HepG2 (cell line): ENCODE results near the gene TUBGCP5. TPM values are rescaled to one million over a fixed set of nuclear protein-coding genes. Genes with fewer than 3 reads are reported as not detected.
A peak's percentile ranks its signal among the peaks of the same experiment; 100 is the strongest.

Source experiments
- ARHGAP35 ChIP-seq: sonication (generic); formaldehyde crosslinking; IDR thresholded peaks from 2 replicates; pipeline ENCODE4 v1.9.0; 2022; ENCODE audit warnings: mild to moderate bottlenecking, inconsistent platforms, moderate library complexity, missing genetic modification reagents, borderline replicate concordance
- ATAD3A ChIP-seq: sonication (generic); formaldehyde crosslinking; IDR thresholded peaks from 2 replicates; pipeline ENCODE4 v1.4.0; 2020; ENCODE audit warnings: missing genetic modification reagents
- ATF4 ChIP-seq, 2 experiments: fragments of 450-650 bp in 1 of 2; sonication (generic) in 1 of 2; formaldehyde crosslinking; IDR thresholded peaks; 2 replicates each; pipeline versions ENCODE4 v1.5.0 to v1.8.0; 2020 to 2022; ENCODE audit warnings: mild to moderate bottlenecking in 1 of 2, missing genetic modification reagents in 1 of 2
- FOXK2 ChIP-seq: fragments of 450-650 bp; IDR thresholded peaks from 2 replicates; pipeline ENCODE4 v1.6.1; 2016
- GTF3A ChIP-seq: sonication (generic); formaldehyde crosslinking; conservative IDR thresholded peaks from 2 replicates; pipeline ENCODE4 v1.4.0; 2020; ENCODE audit warnings: mild to moderate bottlenecking, missing genetic modification reagents
- KLF15 ChIP-seq: sonication (generic); formaldehyde crosslinking; IDR thresholded peaks from 2 replicates; pipeline ENCODE4 v1.8.1; 2023; ENCODE audit warnings: borderline replicate concordance, mild to moderate bottlenecking, inconsistent platforms, missing genetic modification reagents, mixed read lengths
- PAF1 ChIP-seq: IDR thresholded peaks from 2 replicates; pipeline ENCODE4 v1.6.1; 2016; ENCODE audit warnings: missing genetic modification reagents, missing compliant biosample characterization
- POLR2G ChIP-seq: fragments of 200-400 bp; formaldehyde crosslinking; IDR thresholded peaks from 2 replicates; pipeline ENCODE4 v1.6.1; 2018; ENCODE audit warnings: mild to moderate bottlenecking, low read depth, low read length, moderate library complexity
- SNRNP70 ChIP-seq: fragments of 200-400 bp; formaldehyde crosslinking; IDR thresholded peaks from 2 replicates; pipeline ENCODE4 v1.6.1; 2017; ENCODE audit warnings: mild to moderate bottlenecking, low read depth, low read length, moderate library complexity
- SOX6 ChIP-seq, 2 experiments: fragments of 450-650 bp in 1 of 2; sonication (generic) in 1 of 2; formaldehyde crosslinking in 1 of 2; IDR thresholded peaks; 2 replicates each; pipeline versions ENCODE4 v1.4.0 to v1.6.1; 2017 to 2020; ENCODE audit warnings: antibody characterized with exemption in 1 of 2, mild to moderate bottlenecking in 1 of 2, missing genetic modification reagents in 1 of 2
- TRAFD1 ChIP-seq: sonication (generic); formaldehyde crosslinking; IDR thresholded peaks from 2 replicates; pipeline ENCODE4 v1.5.1; 2020; ENCODE audit warnings: missing genetic modification reagents, mild to moderate bottlenecking, borderline replicate concordance
- ZBTB43 ChIP-seq: sonication (generic); formaldehyde crosslinking; conservative IDR thresholded peaks from 2 replicates; pipeline ENCODE4 v1.4.0; 2020; ENCODE audit warnings: missing genetic modification reagents
- ZKSCAN8 ChIP-seq: IDR thresholded peaks from 2 replicates; pipeline ENCODE4 v1.6.1; 2016; ENCODE audit warnings: borderline replicate concordance, missing genetic modification reagents, missing compliant biosample characterization
- ZNF337 ChIP-seq: sonication (generic); formaldehyde crosslinking; IDR thresholded peaks from 2 replicates; pipeline ENCODE4 v1.5.1; 2020; ENCODE audit warnings: missing genetic modification reagents, low read depth, mild to moderate bottlenecking, borderline replicate concordance
- ZNF605 ChIP-seq: sonication (generic); formaldehyde crosslinking; IDR thresholded peaks from 2 replicates; pipeline ENCODE4 v1.8.0; 2022; ENCODE audit warnings: mild to moderate bottlenecking, missing genetic modification reagents
- ZNF703 ChIP-seq: sonication (generic); formaldehyde crosslinking; IDR thresholded peaks from 2 replicates; pipeline ENCODE4 v1.5.1; 2020; ENCODE audit warnings: missing genetic modification reagents, mild to moderate bottlenecking, moderate library complexity, borderline replicate concordance
- polyA plus RNA-seq, 8 experiments: library from polyadenylated mRNA; depleted of rRNA in 3 of 8; stranded (reverse) in 7 of 8; unstranded in 1 of 8; fragments of >200 nt; fragmentation: Illumina TruSeq in 4 of 8; extraction: Trizol in 4 of 8; gene quantifications; 2 replicates each; pipeline versions ENCODE4 v1.2.1 to v1.2.3, GENCODE V29; 2011 to 2016; ENCODE audit warnings: low read depth in 4 of 8, missing spikeins in 1 of 8, mixed read lengths in 1 of 8; ENCODE audit not compliant: insufficient read depth in 1 of 8
- total RNA-seq, 5 experiments: library from RNA; depleted of rRNA; stranded (reverse); fragments of >200 nt; fragmentation: Illumina TruSeq; extraction: Trizol; gene quantifications; 2 replicates each; pipeline ENCODE4 v1.2.3, GENCODE V29; 2016; ENCODE audit warnings: low read depth in 1 of 5
- TF ChIP-seq, protein P1 (sequence below): sonication (generic); formaldehyde crosslinking; IDR thresholded peaks from 2 replicates; pipeline ENCODE4 v1.8.0; 2022; ENCODE audit warnings: missing genetic modification reagents, mild to moderate bottlenecking, borderline replicate concordance
- TF ChIP-seq, protein P2 (sequence below): sonication (generic); formaldehyde crosslinking; IDR thresholded peaks from 2 replicates; pipeline ENCODE4 v1.5.0; 2020; ENCODE audit warnings: mild to moderate bottlenecking, missing genetic modification reagents
- TF ChIP-seq, protein P3 (sequence below): IDR thresholded peaks from 2 replicates; pipeline ENCODE4 v1.6.1; 2016; ENCODE audit warnings: mild to moderate bottlenecking

TUBGCP5 gene
- total and polyA plus RNA-seq, 2 of the 13 experiments (the other 11 are each of a cell fraction or from before 2014, with no cell fraction given): 7.2 to 25.0 TPM

GRCh38 chr15:22979238-22980188, 59.9 kb downstream of the TUBGCP5 start (continued):
- TF ChIP-seq TRAFD1 (no peak), SNRNP70 (no peak), ATAD3A (CRISPR knock-in tag) (no peak), ATF4 (CRISPR knock-in tag; IDR thresholded peaks at IDR 0.05) (no peak), FOXK2 (no peak), ZNF703 (CRISPR knock-in tag) (no peak), GTF3A (CRISPR knock-in tag) (no peak), ZNF605 (0 out of 2 replicates have a peak, but pooled peaks have one; percentile 38), ZKSCAN8 (CRISPR knock-in tag) (no peak), PAF1 (no peak), POLR2G (no peak), ZBTB43 (CRISPR knock-in tag) (no peak), ZNF337 (no peak), SOX6 (IDR thresholded peaks at IDR 0.05) (no peak), SOX6 (CRISPR knock-in tag; IDR thresholded peaks at IDR 0.05) (no peak), ARHGAP35 (CRISPR knock-in tag) (no peak), KLF15 (CRISPR knock-in tag) (no peak)
- TF ChIP-seq, protein P1, sequence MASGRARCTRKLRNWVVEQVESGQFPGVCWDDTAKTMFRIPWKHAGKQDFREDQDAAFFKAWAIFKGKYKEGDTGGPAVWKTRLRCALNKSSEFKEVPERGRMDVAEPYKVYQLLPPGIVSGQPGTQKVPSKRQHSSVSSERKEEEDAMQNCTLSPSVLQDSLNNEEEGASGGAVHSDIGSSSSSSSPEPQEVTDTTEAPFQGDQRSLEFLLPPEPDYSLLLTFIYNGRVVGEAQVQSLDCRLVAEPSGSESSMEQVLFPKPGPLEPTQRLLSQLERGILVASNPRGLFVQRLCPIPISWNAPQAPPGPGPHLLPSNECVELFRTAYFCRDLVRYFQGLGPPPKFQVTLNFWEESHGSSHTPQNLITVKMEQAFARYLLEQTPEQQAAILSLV (CRISPR knock-in tag): no peak
- TF ChIP-seq, protein P2, sequence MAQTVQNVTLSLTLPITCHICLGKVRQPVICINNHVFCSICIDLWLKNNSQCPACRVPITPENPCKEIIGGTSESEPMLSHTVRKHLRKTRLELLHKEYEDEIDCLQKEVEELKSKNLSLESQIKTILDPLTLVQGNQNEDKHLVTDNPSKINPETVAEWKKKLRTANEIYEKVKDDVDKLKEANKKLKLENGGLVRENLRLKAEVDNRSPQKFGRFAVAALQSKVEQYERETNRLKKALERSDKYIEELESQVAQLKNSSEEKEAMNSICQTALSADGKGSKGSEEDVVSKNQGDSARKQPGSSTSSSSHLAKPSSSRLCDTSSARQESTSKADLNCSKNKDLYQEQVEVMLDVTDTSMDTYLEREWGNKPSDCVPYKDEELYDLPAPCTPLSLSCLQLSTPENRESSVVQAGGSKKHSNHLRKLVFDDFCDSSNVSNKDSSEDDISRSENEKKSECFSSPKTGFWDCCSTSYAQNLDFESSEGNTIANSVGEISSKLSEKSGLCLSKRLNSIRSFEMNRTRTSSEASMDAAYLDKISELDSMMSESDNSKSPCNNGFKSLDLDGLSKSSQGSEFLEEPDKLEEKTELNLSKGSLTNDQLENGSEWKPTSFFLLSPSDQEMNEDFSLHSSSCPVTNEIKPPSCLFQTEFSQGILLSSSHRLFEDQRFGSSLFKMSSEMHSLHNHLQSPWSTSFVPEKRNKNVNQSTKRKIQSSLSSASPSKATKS (CRISPR knock-in tag): no peak
- TF ChIP-seq, protein P3, sequence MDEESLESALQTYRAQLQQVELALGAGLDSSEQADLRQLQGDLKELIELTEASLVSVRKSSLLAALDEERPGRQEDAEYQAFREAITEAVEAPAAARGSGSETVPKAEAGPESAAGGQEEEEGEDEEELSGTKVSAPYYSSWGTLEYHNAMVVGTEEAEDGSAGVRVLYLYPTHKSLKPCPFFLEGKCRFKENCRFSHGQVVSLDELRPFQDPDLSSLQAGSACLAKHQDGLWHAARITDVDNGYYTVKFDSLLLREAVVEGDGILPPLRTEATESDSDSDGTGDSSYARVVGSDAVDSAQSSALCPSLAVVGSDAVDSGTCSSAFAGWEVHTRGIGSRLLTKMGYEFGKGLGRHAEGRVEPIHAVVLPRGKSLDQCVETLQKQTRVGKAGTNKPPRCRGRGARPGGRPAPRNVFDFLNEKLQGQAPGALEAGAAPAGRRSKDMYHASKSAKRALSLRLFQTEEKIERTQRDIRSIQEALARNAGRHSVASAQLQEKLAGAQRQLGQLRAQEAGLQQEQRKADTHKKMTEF: no peak
